Calu3 (cell line): ENCODE measurements around the gene DELE1. TPM values are rescaled to one million over a fixed set of nuclear protein-coding genes. Genes with fewer than 3 reads are reported as not detected.
"Not testable (repeated sequence)": the region's sequence is repeated elsewhere in the genome, so short reads cannot be mapped to it uniquely, and the experiment has no call there.

Experiments used
- BruUV-seq: library from RNA; stranded (reverse); fragments of 400-500 nt; replicated peaks from 2 replicates; lab custom pipeline; 2021; lab: Mats Ljungman, UMichigan
- CTCF ChIA-PET: fragments of 300-600 bp; sonication (Branson Sonifier 250); formaldehyde crosslinking; loops from one replicate; lab custom pipeline; 2022; ENCODE audit warnings: antibody characterized with exemption; lab: Charles Lee
- DNase-seq: peaks from one replicate; pipeline ENCODE4 v3.0.0; 2022
- H3K27ac Mint-ChIP-seq: one replicate; pipeline ENCODE4 v1.8.0; 2022; ENCODE audit warnings: mixed read lengths; ENCODE audit not compliant: unreplicated experiment
- H3K27me3 Mint-ChIP-seq: one replicate; pipeline ENCODE4 v1.8.0; 2022; ENCODE audit warnings: mixed read lengths; ENCODE audit not compliant: unreplicated experiment
- H3K36me3 Mint-ChIP-seq: one replicate; pipeline ENCODE4 v1.8.0; 2022; ENCODE audit warnings: mild to moderate bottlenecking, moderate library complexity, mixed read lengths; ENCODE audit not compliant: insufficient read depth, unreplicated experiment
- H3K4me1 Mint-ChIP-seq: one replicate; pipeline ENCODE4 v1.8.0; 2022; ENCODE audit warnings: mild to moderate bottlenecking, low read depth, mixed read lengths; ENCODE audit not compliant: unreplicated experiment
- H3K4me3 Mint-ChIP-seq: one replicate; pipeline ENCODE4 v1.8.0; 2022; ENCODE audit warnings: mild to moderate bottlenecking, low read depth, moderate library complexity, mixed read lengths; ENCODE audit not compliant: unreplicated experiment
- H3K9me3 Mint-ChIP-seq: one replicate; pipeline ENCODE4 v1.8.0; 2022; ENCODE audit warnings: low read depth, mixed read lengths; ENCODE audit not compliant: unreplicated experiment
- intact Hi-C: fragments of 100-400 bp; cut with micrococcal nuclease; formaldehyde crosslinking; loops from one replicate; pipeline ENCODE4 v1.10.0; 2022; ENCODE audit not compliant: unreplicated experiment
- total RNA-seq: library from RNA; stranded (reverse); gene quantifications from 2 replicates; pipeline ENCODE4 v1.2.3, GENCODE V29; 2022
- TF ChIP-seq, protein P1 (sequence below): fragments of 200-600 bp; IDR thresholded peaks from one replicate; pipeline ENCODE4 v1.8.0; 2022; ENCODE audit warnings: antibody characterized with exemption; ENCODE audit not compliant: unreplicated experiment

DELE1 gene
- total RNA-seq, 1 experiment from 2014 or later: 78.5 TPM

DNA sequence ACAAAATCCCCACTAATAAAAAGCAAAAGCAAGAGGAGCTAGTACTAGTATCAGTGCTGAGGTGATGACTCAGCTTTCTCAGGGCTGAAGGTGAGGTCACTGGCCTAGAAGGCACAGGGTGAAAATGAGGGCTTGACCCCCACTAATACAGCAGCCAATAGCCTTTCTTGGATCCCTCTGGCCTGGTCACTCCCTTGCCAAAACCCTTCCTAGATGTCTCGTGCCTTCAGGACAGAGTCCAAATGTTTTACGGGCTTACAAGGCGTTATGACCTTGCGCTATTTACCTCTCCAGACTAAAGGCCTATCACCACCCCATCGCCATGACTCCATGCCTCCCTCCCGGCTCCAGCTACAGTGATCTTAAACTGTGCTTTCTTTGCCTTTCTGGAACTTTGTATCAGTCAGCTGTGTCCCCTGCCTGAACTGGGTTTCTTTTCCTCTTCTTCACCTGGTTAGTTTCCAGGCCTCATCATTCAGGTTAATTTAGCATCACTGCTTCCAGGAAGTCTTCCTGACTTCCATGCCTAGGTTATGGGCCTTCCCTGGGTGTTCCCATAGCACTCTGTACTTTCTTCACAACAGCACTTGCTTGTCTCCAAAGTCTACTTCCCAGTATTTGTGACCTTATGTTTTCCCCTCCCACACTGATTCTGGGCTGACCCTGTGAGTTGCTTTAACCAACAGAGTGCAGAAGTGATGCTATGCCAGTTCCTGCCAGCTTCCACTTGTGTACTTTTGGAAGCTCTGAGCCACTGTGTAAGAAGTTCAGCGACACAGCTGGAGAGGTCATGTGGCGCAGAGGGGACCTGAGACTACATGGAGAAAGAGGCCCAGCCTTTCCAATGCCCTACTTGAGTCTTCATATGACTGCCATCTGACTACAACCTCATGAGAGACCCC, 4.2 kb upstream of the DELE1 start:
- no peak for DNase-seq
- CTCF ChIA-PET: no interaction called here

DNA sequence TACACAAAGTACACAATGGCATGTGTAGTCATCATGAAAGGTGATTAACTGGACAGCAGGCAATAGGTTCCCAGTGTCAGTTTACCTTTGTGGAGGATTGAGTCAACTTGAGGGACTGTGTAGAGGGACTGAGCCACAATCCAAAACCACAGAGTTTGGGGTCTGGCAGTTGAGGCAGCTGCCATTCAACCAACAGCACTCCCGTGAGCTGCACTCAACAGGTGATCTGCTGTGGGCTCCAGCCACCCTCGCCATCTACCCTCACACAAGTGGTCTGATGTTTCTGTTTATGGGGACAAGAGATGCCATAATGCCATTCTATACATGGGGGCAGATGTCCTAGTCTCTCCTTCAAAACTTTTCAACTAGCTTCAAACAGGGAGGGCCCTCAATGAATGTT, 2.9 kb upstream of the DELE1 start:
- Mint-ChIP-seq H3K27me3 (peaks cover 23% of the 10 kb centered on the region), H3K27ac (no peak overlapping the region), H3K9me3 (no peaks in the 10 kb centered on the region), H3K4me1 (peaks cover 9% of the 10 kb centered on the region), H3K36me3 (peaks cover 29% of the 10 kb centered on the region), H3K4me3 (no peak overlapping the region)
- BruUV-seq: no TSS peak
- CTCF ChIA-PET: no interaction called here
- TF ChIP-seq, protein P1, sequence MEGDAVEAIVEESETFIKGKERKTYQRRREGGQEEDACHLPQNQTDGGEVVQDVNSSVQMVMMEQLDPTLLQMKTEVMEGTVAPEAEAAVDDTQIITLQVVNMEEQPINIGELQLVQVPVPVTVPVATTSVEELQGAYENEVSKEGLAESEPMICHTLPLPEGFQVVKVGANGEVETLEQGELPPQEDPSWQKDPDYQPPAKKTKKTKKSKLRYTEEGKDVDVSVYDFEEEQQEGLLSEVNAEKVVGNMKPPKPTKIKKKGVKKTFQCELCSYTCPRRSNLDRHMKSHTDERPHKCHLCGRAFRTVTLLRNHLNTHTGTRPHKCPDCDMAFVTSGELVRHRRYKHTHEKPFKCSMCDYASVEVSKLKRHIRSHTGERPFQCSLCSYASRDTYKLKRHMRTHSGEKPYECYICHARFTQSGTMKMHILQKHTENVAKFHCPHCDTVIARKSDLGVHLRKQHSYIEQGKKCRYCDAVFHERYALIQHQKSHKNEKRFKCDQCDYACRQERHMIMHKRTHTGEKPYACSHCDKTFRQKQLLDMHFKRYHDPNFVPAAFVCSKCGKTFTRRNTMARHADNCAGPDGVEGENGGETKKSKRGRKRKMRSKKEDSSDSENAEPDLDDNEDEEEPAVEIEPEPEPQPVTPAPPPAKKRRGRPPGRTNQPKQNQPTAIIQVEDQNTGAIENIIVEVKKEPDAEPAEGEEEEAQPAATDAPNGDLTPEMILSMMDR: no peak
- intact Hi-C loops: no loop called here
- DNase-seq: no peak

More for the DNA sequence above, 4.2 kb upstream of the DELE1 start:
- peaks cover 9% of the 10 kb centered on the region for H3K4me1 Mint-ChIP-seq
- H3K27me3 Mint-ChIP-seq: peaks cover 36% of the 10 kb centered on the region
- no peak overlapping the region for H3K27ac Mint-ChIP-seq
- H3K4me3 Mint-ChIP-seq: no peak overlapping the region
- TF ChIP-seq, protein P1: no peak
- BruUV-seq: no TSS peak
- H3K9me3 Mint-ChIP-seq: no peaks in the 10 kb centered on the region
- intact Hi-C loops: no loop called here
- peaks cover 18% of the 10 kb centered on the region for H3K36me3 Mint-ChIP-seq

DNA sequence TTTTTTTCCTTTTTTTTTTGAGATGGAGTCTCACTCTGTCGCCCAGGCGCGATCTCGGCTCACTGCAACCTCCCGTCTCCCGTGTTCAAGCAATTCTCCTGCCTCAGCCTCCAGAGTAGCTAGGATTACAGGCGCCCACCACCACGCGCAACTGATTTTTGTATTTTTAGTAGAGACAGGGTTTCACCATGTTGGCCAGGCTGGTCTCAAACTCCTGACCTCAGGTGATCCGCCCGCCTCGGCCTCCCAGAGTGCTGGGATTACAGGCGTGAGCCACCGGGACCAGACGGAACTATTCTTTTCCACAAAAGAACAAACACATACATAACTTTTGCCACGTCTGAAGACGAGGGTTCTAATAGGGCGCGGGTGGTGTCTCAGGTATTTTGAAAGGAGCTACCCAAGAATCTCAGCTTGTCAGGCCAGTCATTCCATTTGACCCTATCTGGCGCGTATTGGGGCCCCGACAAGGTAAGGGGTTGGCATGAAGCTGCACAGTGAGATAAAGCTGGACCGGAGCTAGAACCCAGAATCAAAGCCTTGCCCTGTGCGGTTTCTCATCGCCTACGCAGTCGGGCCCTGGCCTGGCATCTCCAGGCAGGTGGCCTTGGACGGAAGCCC, 734 bp upstream of the DELE1 start:
- DNase-seq, BruUV-seq, H3K4me1 Mint-ChIP-seq, H3K27me3 Mint-ChIP-seq, H3K9me3 Mint-ChIP-seq, intact Hi-C loops: not testable (repeated sequence)
- peak overlapping the region; percentile 97 for H3K27ac Mint-ChIP-seq
- CTCF ChIA-PET: interaction anchor here (0.6 to 1.8 kb wide), 13 partner anchors 7 to 331 kb away, joined by 3 to 8 read pairs (median 4); partner anchors contain the start of gene RNF14
- H3K36me3 Mint-ChIP-seq: peaks cover 49% of the 10 kb centered on the region
- H3K4me3 Mint-ChIP-seq: peak overlapping the region; percentile 97

DNA sequence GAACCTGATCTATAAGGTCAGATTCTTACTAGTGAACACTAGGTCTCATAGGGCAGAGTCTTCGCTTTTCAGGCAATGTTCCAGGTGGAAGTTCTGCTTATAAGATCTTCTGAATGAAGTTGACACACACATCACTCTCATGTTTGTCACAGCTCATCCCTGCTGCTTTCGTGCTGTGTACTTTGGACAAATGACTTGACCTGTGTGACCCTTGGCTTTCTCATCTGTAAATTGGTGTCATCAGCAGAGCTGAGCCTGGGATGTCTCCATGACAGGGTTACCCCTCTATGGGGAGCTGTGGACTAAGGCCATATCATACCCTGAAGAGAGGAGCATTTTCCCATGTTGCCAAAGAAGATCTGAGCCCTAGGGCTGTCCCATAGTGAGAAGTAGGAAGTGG, 2.8 kb downstream of the DELE1 start:
- Mint-ChIP-seq H3K4me1 (peaks cover 9% of the 10 kb centered on the region), H3K9me3 (no peaks in the 10 kb centered on the region), H3K4me3 (no peak overlapping the region), H3K27me3 (no peaks in the 10 kb centered on the region), H3K36me3 (peaks cover 63% of the 10 kb centered on the region), H3K27ac (no peak overlapping the region)
- CTCF ChIA-PET: no interaction called here
- DNase-seq: no peak
- BruUV-seq: no TSS peak
- TF ChIP-seq, protein P1: no peak
- intact Hi-C loops: no loop called here
